ENCODE measurements around the gene CFAP20DC.

The CFAP20DC gene

GRCh38 chr3:58857402-58857801 is 192.4 kb downstream of the CFAP20DC start:
- TF ChIP-seq ZFX (IDR thresholded peaks at IDR 0.05; ENCODE audit: borderline replicate concordance) (no peak), CTCF (IDR thresholded peaks at IDR 0.05) (no peak)
- no peak overlapping the region for H3K27ac ChIP-seq

- TF ChIP-seq ZFX (IDR thresholded peaks at IDR 0.05; ENCODE audit: borderline replicate concordance), result no peak
- no peak for TF ChIP-seq CTCF (IDR thresholded peaks at IDR 0.05)
These were observed 201.0 kb downstream of the CFAP20DC start for GRCh38 chr3:58848826-58849225.

GRCh38 chr3:58842050-58842747 is 207.6 kb downstream of the CFAP20DC start:
- H3K27ac ChIP-seq, result peak overlapping the region; percentile 71

More at GRCh38 chr3:58848826-58849225, 201.0 kb downstream of the CFAP20DC start:
- H3K27ac ChIP-seq, result no peak overlapping the region

- H3K27ac ChIP-seq, result no peak overlapping the region
- TF ChIP-seq CTCF (IDR thresholded peaks at IDR 0.05), result no peak
- no peak for TF ChIP-seq ZFX (IDR thresholded peaks at IDR 0.05; ENCODE audit: borderline replicate concordance)
These were observed 208.9 kb downstream of the CFAP20DC start for GRCh38 chr3:58840949-58841348.

GRCh38 chr3:58839964-58840363 is 209.9 kb downstream of the CFAP20DC start:
- no peak for TF ChIP-seq CTCF (IDR thresholded peaks at IDR 0.05)
- no peak for TF ChIP-seq ZFX (IDR thresholded peaks at IDR 0.05; ENCODE audit: borderline replicate concordance)
- H3K27ac ChIP-seq, result no peak overlapping the region

GRCh38 chr3:58839187-58839586 is 210.6 kb downstream of the CFAP20DC start:
- no peak overlapping the region for H3K27ac ChIP-seq
- TF ChIP-seq CTCF (IDR thresholded peaks at IDR 0.05), result no peak
- TF ChIP-seq ZFX (IDR thresholded peaks at IDR 0.05; ENCODE audit: borderline replicate concordance), result no peak

- TF ChIP-seq ZFX (IDR thresholded peaks at IDR 0.05; ENCODE audit: borderline replicate concordance), result no peak
- no peak for TF ChIP-seq CTCF (IDR thresholded peaks at IDR 0.05)
- H3K27ac ChIP-seq, result no peak overlapping the region
These were observed 212.0 kb downstream of the CFAP20DC start for GRCh38 chr3:58837856-58838255.
